HG03135 (cell line): ENCODE data around the gene ATP5ME.
"Not testable (repeated sequence)": the region's sequence is repeated elsewhere in the genome, so short reads cannot be mapped to it uniquely, and the experiment has no call there.

Source experiments
- ATAC-seq: cut with Tn5 transposase; IDR thresholded peaks from one replicate; pipeline ENCODE4 v1.9.1; 2021; ENCODE audit warnings: mild to moderate bottlenecking, moderate library complexity; ENCODE audit not compliant: unreplicated experiment

The ATP5ME gene

DNA sequence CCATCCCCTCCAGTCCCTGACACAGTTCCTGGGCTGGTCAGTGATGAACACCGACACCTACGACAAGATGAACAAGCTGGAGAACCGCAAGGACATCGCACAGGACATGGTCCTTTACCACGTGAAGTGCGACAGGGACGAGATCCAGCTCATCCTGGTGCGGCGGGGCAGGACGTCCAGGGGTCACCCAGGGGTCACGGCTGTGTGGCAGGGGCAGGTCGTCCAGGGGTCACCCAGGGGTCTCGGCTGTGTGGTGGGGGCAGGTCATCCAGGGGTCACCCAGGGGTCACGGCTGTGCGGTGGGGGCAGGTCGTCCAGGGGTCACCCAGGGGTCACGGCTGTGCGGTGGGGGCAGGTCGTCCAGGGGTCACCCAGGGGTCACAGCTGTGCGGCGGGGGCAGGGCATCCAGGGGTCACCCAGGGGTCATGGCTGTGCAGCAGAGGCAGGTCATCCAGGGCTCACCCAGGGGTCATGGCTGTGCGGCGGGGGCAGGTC lies 16.7 kb downstream of the ATP5ME start:
- no peak for ATAC-seq

DNA sequence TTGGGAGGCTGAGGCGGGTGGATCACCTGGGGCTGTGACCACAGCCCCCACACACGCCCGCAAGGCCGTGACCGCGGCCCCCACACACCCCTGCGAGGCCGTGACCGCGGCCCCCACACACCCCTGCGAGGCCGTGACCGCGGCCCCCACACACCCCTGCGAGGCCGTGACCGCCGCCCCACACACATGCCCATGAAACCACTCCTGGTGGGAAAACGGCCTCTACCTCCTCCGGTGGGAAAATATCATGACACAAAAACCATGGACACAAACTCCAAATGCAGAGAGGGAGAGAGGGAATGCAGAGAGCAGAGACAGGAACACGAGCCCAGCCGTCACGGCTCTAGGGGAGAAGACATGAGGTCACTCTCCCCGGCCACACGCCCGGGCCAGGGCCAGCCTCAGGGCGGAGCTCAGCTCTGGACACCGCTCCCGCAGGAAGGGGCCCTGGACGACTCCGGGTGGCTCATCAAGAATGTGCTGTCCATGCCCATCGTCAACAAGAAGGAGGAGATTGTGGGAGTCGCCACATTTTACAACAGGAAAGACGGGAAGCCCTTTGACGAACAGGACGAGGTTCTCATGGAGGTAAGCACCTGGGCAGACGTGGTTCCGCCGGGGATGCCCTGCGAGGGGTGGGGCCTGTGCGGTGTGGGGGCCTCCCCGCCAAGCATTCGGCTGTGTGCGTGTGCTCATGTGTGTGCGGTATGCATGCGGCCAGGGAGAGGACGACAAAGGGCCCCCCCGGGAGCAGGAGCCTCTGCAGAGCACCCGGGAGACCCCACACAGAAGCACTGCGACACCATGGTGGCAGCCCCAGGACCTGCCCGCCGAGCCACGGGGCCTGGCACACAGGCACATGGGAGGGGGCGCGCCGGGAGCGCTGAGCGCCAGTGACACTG lies 17.4 kb downstream of the ATP5ME start:
- ATAC-seq = no peak

DNA sequence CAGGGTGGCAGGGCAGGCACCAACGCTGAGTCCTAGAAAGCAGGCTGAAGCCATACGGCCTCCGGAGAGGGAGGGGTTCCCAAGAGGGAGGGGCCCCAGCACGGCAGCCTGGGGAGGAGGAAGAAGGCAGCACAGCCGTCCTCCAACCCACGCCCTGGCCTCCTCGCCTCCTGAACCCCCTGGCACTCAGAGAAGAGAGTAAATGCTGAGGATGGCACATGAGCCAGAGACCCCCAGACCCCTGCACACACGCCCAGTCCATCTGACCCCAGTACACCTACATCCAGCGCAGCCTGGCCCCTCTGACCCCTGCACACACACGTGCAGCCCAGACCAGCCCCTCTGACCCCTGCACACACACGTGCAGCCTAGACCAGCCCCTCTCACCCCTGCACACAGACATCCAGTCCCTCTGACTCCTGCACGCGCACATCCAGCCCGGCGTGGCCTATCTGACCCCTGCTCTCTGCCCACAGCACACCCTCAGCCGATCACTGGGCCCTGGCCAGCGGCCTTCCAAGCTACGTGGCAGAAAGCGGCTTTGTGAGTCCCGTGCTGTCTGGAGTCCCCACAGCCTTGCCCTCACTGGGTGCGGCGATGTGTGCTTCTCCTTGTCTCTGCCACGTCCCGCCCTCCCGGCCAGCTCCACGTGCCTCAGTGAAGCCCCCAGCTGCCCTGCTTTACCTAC lies 18.5 kb downstream of the ATP5ME start:
- no peak for ATAC-seq

DNA sequence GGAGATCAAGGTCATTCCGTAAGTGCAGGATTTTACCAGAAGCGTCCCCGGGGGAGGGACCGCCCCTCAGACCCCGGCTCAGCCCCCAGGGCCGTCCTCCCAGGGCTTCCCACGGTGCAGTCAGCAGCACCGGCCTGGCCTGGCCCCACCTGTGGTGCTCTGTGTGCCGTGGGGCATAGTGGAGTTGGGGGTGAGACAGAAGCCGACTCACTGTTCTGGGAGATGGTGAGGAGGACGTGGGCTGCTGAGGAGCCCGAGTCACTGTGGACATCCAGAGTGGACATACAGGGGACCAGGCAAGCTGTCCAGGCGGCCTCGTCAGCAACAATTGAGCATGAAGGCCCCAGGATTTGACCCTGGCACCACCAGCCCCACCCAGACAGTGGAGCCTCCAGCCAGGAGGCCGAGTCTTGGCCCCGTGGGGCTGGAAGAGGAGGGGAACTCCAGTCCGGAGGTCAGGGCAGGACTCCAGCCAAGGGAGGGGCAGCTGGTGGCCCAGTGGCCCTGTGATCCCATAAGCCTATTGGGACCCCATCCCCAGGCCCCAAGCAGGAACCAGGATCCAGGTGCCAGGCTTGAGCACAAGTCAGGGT lies 19.1 kb downstream of the ATP5ME start:
- no peak for ATAC-seq

DNA sequence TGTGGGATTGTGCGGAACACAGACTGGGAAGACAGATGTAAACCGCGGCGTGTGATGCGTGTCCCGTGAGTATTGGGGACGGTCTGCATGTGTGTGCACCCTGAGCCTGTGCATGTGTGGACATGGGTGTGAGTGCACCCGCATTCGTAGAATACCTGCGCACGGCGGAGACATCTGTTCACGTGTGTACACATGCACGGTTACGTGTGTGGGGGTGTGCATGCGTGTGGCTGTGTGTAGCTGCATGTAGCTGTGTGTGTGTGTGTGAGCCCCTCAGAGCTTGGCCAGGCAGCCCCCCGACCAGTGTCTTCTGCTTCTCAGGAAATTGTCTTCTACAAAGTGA lies 19.6 kb downstream of the ATP5ME start:
- no peak for ATAC-seq

DNA sequence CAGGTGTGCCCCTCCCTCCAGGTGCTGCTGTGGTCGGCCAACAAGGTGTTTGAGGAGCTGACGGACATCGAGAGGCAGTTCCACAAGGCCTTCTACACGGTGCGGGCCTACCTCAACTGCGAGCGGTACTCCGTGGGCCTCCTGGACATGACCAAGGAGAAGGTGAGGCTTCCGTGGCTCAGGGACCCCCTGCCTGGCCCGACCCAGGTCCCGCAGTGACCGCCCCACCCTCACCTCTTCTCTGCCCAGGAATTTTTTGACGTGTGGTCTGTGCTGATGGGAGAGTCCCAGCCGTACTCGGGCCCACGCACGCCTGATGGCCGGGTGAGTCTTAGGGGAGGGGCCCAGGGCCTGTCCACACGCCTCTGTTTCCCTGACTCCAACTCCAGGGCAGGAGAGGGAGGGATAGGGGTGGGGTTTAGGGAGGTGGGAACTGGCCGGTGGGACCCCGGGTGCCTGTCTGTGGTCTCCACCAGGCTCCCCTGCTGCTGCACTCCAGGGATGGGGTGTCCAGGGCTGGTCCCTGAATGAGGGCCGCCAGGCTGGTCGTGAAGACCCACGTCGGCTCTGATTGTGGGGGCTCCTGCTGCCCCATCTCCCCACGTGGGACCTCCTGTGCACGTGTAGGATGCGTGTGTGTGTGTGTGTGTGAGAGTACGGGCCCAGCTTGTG lies 20.1 kb downstream of the ATP5ME start:
- ATAC-seq = no peak

DNA sequence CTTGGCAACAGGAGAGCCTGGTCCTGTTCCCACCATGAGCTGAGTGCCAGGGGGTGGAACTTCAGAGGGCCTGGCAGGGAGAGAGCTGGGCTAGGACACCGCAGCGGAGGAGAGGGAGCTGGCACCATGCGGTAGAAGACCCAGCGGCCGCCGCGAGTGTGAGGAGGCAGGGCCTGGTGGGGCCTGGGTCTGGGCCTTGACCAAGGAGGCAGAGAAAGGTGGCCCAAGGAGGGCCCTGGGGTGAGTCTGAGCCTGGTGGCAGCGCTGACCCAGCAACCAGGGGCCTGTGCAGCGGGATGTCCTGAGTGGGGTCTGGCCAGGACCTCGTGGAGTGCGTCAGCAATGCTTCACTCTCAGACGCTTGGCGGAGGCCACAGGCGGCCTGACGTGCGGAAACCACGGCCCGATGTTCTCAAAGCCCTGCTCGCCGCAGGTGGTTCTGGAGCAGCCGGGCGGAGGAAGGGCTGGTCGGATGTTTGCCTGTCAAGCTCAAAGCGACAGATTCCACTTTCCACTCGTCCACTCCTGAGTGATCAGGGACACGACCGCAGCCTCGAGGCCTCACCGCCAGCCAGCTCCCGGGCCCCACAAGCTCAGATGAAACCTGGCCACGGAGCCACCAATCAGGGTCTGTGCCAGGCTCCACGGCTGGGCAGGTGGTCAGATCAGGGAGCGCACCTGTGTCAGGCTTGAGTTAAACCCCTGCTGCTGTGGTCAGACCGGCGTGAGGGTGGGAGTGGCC lies 20.8 kb downstream of the ATP5ME start:
- ATAC-seq = no peak

DNA sequence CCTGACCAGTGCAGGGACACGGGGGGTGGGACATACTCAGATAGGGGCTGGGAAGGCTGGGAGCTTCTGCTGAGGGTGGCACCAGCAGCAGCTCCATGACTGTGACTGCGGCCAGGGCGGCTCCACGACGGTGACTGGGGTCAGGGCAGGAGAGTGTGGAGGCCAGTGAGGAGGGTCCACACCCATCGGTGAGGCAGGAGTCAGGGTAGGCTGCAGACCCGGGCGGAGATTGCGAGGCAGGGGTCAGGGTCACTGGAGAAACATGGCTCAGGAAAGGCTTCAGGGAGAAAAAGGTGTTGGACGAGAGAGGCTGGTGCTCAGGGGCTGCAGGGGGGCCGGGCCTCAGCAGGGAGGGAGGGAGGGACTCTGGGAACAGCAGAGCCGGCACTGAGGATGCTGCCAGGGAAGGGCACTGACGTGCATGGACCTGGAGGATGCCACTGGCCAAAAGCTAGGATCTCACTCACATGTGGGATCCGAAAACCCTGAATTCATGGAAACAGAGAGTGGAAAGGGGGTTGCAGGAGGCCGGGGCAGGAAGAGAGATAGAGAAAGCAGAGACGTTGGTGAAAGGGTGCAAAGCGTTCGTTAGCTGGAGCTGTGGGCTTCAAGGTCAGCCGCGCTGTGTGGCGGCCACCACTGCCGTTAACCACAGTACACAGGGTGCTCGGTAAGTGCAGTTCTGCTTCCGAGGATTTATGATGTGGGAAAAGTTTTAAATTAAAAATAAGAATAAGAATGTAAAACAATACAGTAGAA lies 22.0 kb downstream of the ATP5ME start:
- ATAC-seq = no peak

DNA sequence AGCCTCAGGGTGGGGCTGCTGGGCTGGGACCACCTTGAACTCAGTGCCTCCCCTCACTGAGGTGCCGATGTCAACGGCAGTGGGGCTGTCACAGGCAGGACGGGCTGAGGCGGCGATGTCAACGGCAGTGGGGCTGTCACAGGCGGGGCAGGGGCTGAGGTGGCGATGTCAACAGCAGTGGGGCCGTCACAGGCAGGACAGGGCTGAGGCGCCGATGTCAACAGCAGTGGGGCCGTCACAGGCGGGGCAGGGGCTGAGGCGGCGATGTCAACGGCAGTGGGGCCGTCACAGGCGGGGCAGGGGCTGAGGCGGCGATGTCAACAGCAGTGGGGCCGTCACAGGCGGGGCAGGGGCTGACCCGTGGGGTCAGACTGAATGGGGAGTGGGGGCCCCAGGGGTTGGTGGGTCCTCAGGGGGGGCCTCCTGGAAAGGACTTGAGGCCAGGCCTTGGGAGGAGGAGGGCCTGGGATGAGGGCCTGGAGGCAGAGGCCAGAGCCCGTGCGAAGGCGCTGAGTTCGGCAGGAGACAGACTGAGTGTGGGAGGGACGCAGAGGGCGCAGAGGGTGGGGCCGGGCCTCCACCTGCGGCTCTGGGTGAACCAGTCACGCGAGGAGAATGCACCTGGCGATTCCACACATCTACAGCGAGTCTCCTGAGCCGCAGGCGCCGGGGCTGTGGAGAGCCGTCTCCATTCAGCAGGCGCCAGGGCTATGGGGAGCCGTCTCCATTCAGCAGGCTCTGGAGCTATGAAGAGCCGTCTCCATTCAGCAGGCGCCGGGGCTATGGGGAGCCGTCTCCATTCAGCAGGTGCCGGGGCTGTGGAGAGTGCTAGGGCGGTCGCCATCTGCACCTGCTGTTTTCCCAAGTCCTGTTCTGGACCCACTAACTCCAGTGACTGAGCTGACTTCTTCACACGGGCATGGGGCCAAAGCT lies 22.9 kb downstream of the ATP5ME start:
- no peak for ATAC-seq

DNA sequence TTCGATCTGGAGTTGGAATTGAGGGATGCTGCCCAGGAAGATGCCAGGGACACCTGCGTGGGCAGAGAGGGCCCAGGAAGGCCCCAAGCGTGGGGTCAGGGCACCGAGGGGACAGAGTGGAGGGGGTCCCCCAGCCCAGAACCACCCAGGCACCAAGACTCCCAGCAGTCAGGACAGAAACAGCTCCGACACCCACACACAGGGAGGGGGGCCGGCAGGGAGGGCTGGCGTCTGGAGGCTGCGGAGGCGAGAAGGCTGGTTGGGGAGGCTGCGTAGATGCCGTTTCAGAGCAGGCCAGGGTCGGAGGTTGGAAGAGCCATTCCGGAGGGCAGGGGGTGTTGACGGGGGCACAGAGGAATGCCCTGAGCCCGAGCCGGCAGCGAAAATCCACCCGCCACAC lies 23.6 kb downstream of the ATP5ME start:
- ATAC-seq = no peak

DNA sequence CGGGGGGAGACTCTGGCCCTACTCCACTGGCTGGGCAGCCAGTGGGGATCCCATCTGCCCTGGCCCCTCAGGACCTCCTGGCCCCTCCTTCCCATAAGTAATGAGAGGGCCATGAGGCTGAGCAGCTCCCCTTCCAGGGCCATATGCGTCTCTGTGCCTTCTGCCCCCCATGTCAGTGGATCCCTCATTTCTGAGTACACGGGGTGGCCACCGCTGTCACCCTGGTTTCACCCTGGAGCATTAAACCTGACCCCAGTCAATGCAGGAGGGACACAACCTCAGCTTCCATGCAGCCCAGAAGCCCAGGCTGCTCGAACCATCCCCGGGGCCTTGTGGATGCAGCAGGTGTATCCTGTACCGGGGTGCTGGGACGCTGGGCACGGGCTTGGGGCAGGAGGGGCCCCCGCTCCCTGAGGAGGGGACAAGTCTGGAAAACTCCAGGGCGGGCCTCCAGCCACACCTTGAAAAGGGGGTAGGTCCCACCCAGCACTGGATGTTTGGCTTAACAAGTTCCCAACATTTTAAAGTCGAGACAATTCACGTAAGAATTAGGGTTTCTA lies 24.2 kb downstream of the ATP5ME start:
- ATAC-seq = no peak

DNA sequence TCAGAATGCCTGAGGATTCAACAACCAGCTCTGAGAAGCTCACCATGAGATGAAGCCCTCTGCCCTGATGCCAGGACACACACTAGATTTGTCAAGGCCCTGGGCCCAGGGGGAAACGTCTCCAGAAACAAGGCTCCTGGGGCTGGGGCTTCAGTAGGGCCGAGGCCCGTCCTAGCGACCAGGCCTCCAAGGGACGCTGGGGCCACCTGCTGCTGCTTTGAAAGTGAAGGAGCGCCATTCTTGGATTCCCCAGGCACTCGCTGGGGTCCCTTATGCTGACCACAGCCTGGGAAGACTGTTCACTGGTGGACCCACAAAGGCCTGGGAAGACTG lies 24.8 kb downstream of the ATP5ME start:
- no peak for ATAC-seq

DNA sequence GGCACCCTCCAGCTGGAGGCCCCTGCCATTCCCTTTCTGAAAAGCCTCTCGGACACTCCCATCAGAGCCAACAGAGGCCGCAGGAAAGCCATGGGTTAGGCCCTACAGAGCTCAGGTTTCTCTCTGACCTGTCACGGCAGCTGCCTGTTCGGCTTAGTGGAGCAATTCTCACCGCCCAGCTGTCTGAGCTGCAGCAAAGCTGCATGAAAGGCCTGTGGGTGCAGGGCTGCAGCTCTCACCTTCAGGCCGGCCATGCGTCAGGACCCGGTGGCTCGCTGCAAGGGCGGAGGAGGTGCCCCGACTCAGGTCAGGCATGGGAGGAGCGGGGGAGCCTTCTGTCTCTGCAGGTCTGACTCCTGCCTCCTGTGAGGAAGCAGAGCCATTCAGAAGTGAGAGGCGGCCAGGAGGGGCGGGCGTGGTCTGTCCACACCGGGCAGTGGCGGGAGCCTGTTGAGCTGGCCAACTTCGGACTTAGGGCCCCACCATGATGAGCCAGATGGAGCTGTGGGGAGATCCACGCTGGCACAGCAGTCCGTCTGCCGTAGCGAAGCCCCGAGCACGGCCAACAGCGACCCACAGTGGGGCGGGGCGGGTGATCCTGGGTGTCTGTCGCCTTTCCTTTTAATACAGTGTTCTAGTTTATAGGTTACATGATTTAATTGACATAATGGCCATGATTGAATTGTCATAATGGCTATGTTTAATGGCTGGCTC lies 25.3 kb downstream of the ATP5ME start:
- ATAC-seq = no peak

DNA sequence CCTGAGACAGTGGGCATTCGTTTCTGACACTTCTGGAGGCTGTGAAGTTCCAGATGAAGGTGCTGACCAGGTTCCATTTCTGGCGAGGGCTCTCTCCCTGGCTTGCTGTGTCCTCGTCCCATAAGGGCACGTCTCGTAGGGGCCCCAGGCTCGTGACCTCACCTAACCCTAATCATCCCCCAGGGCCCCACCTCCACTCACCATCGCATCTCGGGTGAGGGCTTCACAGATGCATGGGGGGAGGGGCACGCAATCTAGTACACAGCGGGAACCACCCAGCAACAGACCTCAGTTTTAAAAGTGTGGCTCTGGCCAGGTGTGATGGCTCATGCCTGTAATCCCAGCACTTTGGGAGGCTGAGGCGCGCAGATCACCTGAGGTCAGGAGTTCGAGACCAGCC lies 26.6 kb downstream of the ATP5ME start:
- ATAC-seq = no peak

DNA sequence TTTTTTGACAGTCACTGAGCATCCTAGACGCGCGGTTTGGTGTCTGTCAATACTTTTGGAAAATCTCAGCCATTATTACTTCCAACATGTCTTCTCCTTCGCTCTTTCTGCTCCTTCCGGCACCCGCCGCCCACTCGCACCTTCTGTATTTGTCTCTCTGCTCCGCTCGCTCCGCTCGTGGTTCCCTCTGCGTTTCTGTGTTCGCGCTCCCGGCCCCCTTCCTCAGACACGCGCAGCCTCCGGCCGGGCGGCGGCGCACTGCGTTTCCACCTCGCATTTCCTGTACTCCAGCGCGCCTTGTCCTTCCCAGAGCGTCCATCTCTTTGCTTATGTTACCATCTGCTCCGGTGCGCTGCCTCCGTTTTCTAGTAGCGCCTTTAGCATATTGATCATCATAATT lies 27.6 kb downstream of the ATP5ME start:
- ATAC-seq = no peak

DNA sequence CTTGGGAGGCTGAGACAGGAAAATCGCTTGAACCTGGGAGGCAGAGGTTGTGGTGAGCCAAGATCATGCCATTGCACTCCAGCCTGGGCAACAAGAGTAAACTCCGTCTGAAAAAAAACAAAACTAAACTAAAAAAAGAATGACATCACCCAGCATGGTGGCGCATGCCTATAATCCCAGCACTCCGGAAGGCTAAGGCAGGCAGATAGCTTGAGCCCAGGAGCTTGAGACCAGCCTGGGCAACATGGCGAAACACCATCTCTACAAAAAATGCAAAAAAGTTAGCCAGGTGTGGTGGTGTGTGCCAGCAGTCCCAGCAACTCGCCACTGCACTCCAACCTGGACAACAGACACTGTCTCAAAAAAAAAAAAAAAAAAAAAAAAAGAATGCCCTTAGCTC lies 31.7 kb downstream of the ATP5ME start:
- not testable (repeated sequence) for ATAC-seq

DNA sequence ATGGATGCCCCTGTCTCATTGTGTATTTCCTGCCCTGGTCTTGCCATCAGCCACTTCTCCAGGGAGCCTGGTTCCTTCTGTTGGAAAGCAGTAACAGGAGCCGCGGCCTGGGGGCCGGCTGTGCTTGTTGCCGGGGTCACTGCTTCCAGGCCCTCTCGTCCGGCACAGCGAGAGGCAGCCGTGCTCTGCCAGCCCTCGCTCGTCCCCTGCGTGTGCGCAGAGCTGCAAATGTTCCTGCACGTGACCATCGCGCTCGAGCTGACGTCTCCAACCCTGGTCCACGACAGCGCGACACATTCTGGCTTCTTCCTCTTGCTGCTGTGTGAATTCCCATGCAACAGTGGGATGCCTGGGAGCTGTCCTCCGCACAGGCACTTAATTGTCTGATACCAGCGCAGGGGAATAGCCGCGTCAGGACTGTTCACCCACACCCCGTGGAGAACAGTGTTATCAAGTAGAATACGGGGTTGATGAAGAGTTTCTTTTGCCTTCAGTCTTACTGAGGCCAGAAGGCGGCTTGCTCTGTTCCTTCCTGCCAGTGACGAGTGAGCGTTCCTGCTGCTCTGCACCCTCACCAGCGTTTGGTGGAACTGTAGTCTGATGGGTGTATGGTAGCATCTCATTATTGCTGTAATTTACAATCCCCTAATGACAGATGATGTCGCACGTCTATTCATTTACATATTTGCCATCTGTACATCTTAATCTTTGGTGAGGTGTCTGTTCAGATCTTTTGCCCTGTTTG lies 36.4 kb downstream of the ATP5ME start:
- ATAC-seq = no peak
